Mucosa of descending colon (tissue), 3 donors: ENCODE data around the gene PKD1L1. TPM values are rescaled to one million over a fixed set of nuclear protein-coding genes. Genes with fewer than 3 reads are reported as not detected.

Experiments used
- ATAC-seq: fragments of 200-7000 bp; cut with Tn5 transposase; one replicate; pipeline ENCODE4 v1.9.1; 2020; ENCODE audit warnings: mild to moderate bottlenecking, moderate library complexity
- DNase-seq, 3 donors: peaks; one replicate each; pipeline ENCODE4 v3.0.0-alpha.2; 2020
- H3K36me3 ChIP-seq: fragments of 200-600 bp; one replicate; pipeline ENCODE4 v1.8.0; 2021; ENCODE audit warnings: low read depth, mild to moderate bottlenecking
- H3K4me1 ChIP-seq: fragments of 200-600 bp; one replicate; pipeline ENCODE4 v1.8.0; 2021; ENCODE audit warnings: low read depth, mild to moderate bottlenecking
- H3K4me3 ChIP-seq: fragments of 200-600 bp; one replicate; pipeline ENCODE4 v1.8.0; 2021; ENCODE audit warnings: mild to moderate bottlenecking
- H3K9me3 ChIP-seq: fragments of 200-600 bp; one replicate; pipeline ENCODE4 v1.8.0; 2021; ENCODE audit warnings: mild to moderate bottlenecking
- CTCF ChIP-seq: fragments of 200-600 bp; IDR thresholded peaks from one replicate; pipeline ENCODE4 v1.8.0; 2022; ENCODE audit warnings: antibody characterized with exemption, mild to moderate bottlenecking
- intact Hi-C, 2 donors: fragments of 100-400 bp; cut with DNase I in 1 of 2; cut with micrococcal nuclease in 1 of 2; formaldehyde crosslinking; loops; one replicate each; pipeline versions ENCODE4 v1.11.0 to v1.11.1; 2022; cut with DNase I, micrococcal nuclease
- total RNA-seq, 3 donors: library from RNA; stranded (reverse); fragmentation: NEBNext Ultra II Directional in 2 of 3; extraction: Animal tissue kit (Norgen Biotek cat#: 25700) in 2 of 3; gene quantifications; one replicate each; pipeline versions ENCODE4 v1.2.1 to v1.2.4, GENCODE V29; 2021 to 2023
- donor health status: DM: no; HTN: no; CAD: no; lungs with moderate emphysema.
- donor health status: DM: no; HTN: no; CAD: no.
- donor health status: DM: no; HTN: yes; CAD: no.

The PKD1L1 gene
- total RNA-seq, 3 donors from 2014 or later: 0.60 to 0.95 (median 0.61) TPM

- no peak for DNase-seq
- Histone ChIP-seq H3K4me3 (no peak overlapping the region), H3K9me3 (no peaks in the 10 kb centered on the region), H3K36me3 (no peaks in the 10 kb centered on the region), H3K4me1 (peaks cover 20% of the 10 kb centered on the region)
- ATAC-seq: no peak
- TF ChIP-seq CTCF: no peak
- intact Hi-C loops: no loop called here
These were observed 6.1 kb downstream of the PKD1L1 start for GRCh38 chr7:47942132-47942531.

GRCh38 chr7:47941136-47941844 lies 7.0 kb downstream of the PKD1L1 start:
- ATAC-seq: no peak
- Histone ChIP-seq H3K4me3 (no peak overlapping the region), H3K36me3 (no peaks in the 10 kb centered on the region), H3K9me3 (no peaks in the 10 kb centered on the region), H3K4me1 (peaks cover 20% of the 10 kb centered on the region)
- intact Hi-C loops: no loop called here
- no peak for DNase-seq
- TF ChIP-seq CTCF: no peak

- ATAC-seq (peak; percentile 91), DNase-seq (peak; percentile 76 to 80 (median 79))
- intact Hi-C loops: no loop called here
These were observed 7.9 kb downstream of the PKD1L1 start for GRCh38 chr7:47940088-47941013.

GRCh38 chr7:47939425-47940036 lies 8.7 kb downstream of the PKD1L1 start:
- no peak for TF ChIP-seq CTCF
- intact Hi-C loops: no loop called here
- no peak for ATAC-seq

More at GRCh38 chr7:47940088-47941013, 7.9 kb downstream of the PKD1L1 start:
- no peaks in the 10 kb centered on the region for H3K9me3 ChIP-seq
- H3K36me3 ChIP-seq: no peaks in the 10 kb centered on the region
- H3K4me1 ChIP-seq: peaks cover 20% of the 10 kb centered on the region
- no peak overlapping the region for H3K4me3 ChIP-seq
- no peak for TF ChIP-seq CTCF

GRCh38 chr7:47938574-47939165 lies 9.6 kb downstream of the PKD1L1 start:
- Histone ChIP-seq H3K9me3 (no peaks in the 10 kb centered on the region), H3K36me3 (no peaks in the 10 kb centered on the region), H3K4me3 (no peak overlapping the region), H3K4me1 (peaks cover 20% of the 10 kb centered on the region)
- no peak for DNase-seq
- intact Hi-C loops: no loop called here
- ATAC-seq: no peak
- TF ChIP-seq CTCF: no peak

More at GRCh38 chr7:47939425-47940036, 8.7 kb downstream of the PKD1L1 start:
- DNase-seq: no peak
- Histone ChIP-seq H3K36me3 (no peaks in the 10 kb centered on the region), H3K4me3 (no peak overlapping the region), H3K4me1 (peaks cover 20% of the 10 kb centered on the region), H3K9me3 (no peaks in the 10 kb centered on the region)
